Right cardiac atrium (tissue), 5 donors: ENCODE measurements around the gene FAM174B. TPM values are rescaled to one million over a fixed set of nuclear protein-coding genes. Genes with fewer than 3 reads are reported as not detected.

Source experiments
- ATAC-seq, 2 donors: fragments of 200-7000 bp; cut with Tn5 transposase; one replicate each; pipeline versions ENCODE4 v1.8.0 to v1.9.1; 2020; ENCODE audit warnings: moderate library complexity in 2 of 2, mild to moderate bottlenecking in 1 of 2
- DNase-seq, 3 donors: peaks; one replicate each; pipeline ENCODE4 v3.0.0-alpha.2; 2020
- H3K27ac ChIP-seq: one replicate; pipeline ENCODE4 v1.5.1; 2013; ENCODE audit warnings: mild to moderate bottlenecking, low read length, control low read depth, moderate library complexity
- H3K27me3 ChIP-seq: one replicate; pipeline ENCODE4 v1.6.1; 2013; ENCODE audit not compliant: control insufficient read depth, insufficient read depth
- H3K4me1 ChIP-seq: one replicate; pipeline ENCODE4 v1.6.1; 2013; ENCODE audit warnings: low read length; ENCODE audit not compliant: control insufficient read depth, insufficient read depth
- H3K4me3 ChIP-seq: one replicate; pipeline ENCODE4 v1.5.1; 2013; ENCODE audit warnings: low read length, control low read depth
- H3K9me3 ChIP-seq: one replicate; pipeline ENCODE4 v1.6.1; 2013; ENCODE audit warnings: low read length; ENCODE audit not compliant: control insufficient read depth
- WGBS: extraction: QIAGEN DNeasy Blood & Tissue Kit; methylation state at CpG from one replicate; pipeline ENCODE4 v1.1.7; 2013; 5-methylcytosine and 5-hydroxymethylcytosine counted together
- intact Hi-C, 4 donors: fragments of 100-400 bp; cut with DNase I; formaldehyde crosslinking; loops; one replicate each; pipeline versions ENCODE4 v1.11.0 to v1.14.0; 2022 to 2023
- polyA plus RNA-seq: library from polyadenylated mRNA; stranded (reverse); fragments of 200-250 nt; gene quantifications from one replicate; pipeline ENCODE4 v1.2.3, GENCODE V29; 2013
- total RNA-seq, 4 donors: library from RNA; stranded (reverse); fragmentation: NEBNext Ultra II Directional; extraction: Animal tissue kit (Norgen Biotek cat#: 25700); gene quantifications; one replicate each; pipeline ENCODE4 v1.2.1, GENCODE V29; 2021
- donor health status: healthy with polysubstance abuse.
- donor health status: DM: no; HTN: yes; CAD: no.
- donor health status: DM: no; HTN: no; CAD: no.
- donor health status: DM: no; HTN: yes; CAD: no; lungs with severe emphysema.
- donor health status: DM: yes; HTN: yes; CAD: no.

FAM174B gene
- total and polyA plus RNA-seq, 5 donors = 6.7 to 13.2 (median 9.5) TPM

GRCh38 chr15:92591275-92591674 lies 64.3 kb downstream of the FAM174B start:
- H3K9me3 ChIP-seq = no peaks in the 10 kb centered on the region
- no peak for ATAC-seq
- H3K4me1 ChIP-seq = no peaks in the 10 kb centered on the region
- 59% methylated on average over 5 of the region's 5 CpGs for WGBS
- intact Hi-C loops = no loop called here
- no peak overlapping the region for H3K27ac ChIP-seq
- DNase-seq = no peak
- peak overlapping the region; percentile 44 for H3K4me3 ChIP-seq
- no peaks in the 10 kb centered on the region for H3K27me3 ChIP-seq

GRCh38 chr15:92586966-92587365 lies 68.6 kb downstream of the FAM174B start:
- intact Hi-C loops = no loop called here
- ATAC-seq = no peak
- Histone ChIP-seq H3K4me3 (no peak overlapping the region), H3K9me3 (no peaks in the 10 kb centered on the region), H3K27me3 (no peaks in the 10 kb centered on the region), H3K27ac (no peak overlapping the region), H3K4me1 (no peaks in the 10 kb centered on the region)
- no peak for DNase-seq
- 87% methylated on average over 6 of the region's 6 CpGs for WGBS

DNA sequence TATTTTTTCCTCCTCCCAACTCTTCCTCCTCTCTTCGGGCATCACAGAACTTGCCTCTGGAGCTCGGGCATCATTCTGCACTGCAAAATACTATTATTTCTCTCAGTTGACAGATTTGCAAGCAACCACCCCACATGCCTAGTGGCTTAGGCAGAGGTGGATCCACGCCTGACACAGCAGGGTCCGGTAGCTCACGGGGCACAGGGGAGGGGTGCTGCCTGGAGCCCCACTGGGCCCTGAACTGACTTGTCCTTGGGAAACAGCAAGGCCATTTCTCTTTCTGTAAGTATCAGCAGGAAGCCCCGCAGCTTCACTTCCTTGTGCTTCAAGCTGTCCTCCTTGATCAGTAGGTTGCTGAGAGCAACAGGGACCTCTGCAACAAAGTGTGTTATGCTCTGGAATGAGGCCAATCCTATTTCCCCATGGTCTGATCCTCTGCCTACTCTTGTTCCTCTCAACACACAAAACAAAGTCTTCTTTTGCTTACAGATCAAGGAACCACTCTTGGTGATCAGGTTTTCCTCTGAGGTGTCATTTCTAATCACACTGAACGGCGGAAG lies 69.1 kb downstream of the FAM174B start:
- DNase-seq (no peak), ATAC-seq (no peak)
- intact Hi-C loops = no loop called here
- no peak overlapping the region for H3K4me3 ChIP-seq
- 80% methylated on average over 8 of the region's 8 CpGs for WGBS
- no peak overlapping the region for H3K27ac ChIP-seq
- H3K4me1 ChIP-seq = no peaks in the 10 kb centered on the region
- no peaks in the 10 kb centered on the region for H3K27me3 ChIP-seq
- H3K9me3 ChIP-seq = no peaks in the 10 kb centered on the region

GRCh38 chr15:92584105-92584504 lies 71.5 kb downstream of the FAM174B start:
- no peak overlapping the region for H3K27ac ChIP-seq
- no peak overlapping the region for H3K4me3 ChIP-seq
- H3K9me3 ChIP-seq = no peaks in the 10 kb centered on the region
- intact Hi-C loops = no loop called here
- 61% methylated on average over 4 of the region's 4 CpGs for WGBS
- ATAC-seq = no peak
- no peak for DNase-seq
- no peaks in the 10 kb centered on the region for H3K4me1 ChIP-seq
- H3K27me3 ChIP-seq = no peaks in the 10 kb centered on the region

GRCh38 chr15:92583096-92584034 lies 72.2 kb downstream of the FAM174B start:
- Histone ChIP-seq H3K4me3 (no peak overlapping the region), H3K27me3 (no peaks in the 10 kb centered on the region), H3K4me1 (no peaks in the 10 kb centered on the region), H3K27ac (no peak overlapping the region), H3K9me3 (no peaks in the 10 kb centered on the region)
- ATAC-seq (no peak), DNase-seq (no peak)
- 80% methylated on average over 19 of the region's 19 CpGs for WGBS
- intact Hi-C loops = no loop called here

GRCh38 chr15:92582206-92582605 lies 73.4 kb downstream of the FAM174B start:
- WGBS = 84% methylated on average over 6 of the region's 6 CpGs

GRCh38 chr15:92580933-92581445 lies 74.6 kb downstream of the FAM174B start:
- no peak overlapping the region for H3K4me3 ChIP-seq
- no peak for ATAC-seq
- no peaks in the 10 kb centered on the region for H3K4me1 ChIP-seq
- H3K27me3 ChIP-seq = no peaks in the 10 kb centered on the region
- 92% methylated on average over 7 of the region's 7 CpGs for WGBS
- no peaks in the 10 kb centered on the region for H3K9me3 ChIP-seq
- intact Hi-C loops = no loop called here
- no peak overlapping the region for H3K27ac ChIP-seq
- DNase-seq = no peak

More at GRCh38 chr15:92582206-92582605, 73.4 kb downstream of the FAM174B start:
- Histone ChIP-seq H3K4me3 (no peak overlapping the region), H3K4me1 (no peaks in the 10 kb centered on the region), H3K27me3 (no peaks in the 10 kb centered on the region), H3K9me3 (no peaks in the 10 kb centered on the region), H3K27ac (no peak overlapping the region)
- DNase-seq (no peak), ATAC-seq (no peak)
- intact Hi-C loops = no loop called here

GRCh38 chr15:92580521-92580920 lies 75.1 kb downstream of the FAM174B start:
- ATAC-seq (no peak), DNase-seq (no peak)
- H3K4me1 ChIP-seq = no peaks in the 10 kb centered on the region
- no peak overlapping the region for H3K27ac ChIP-seq
- intact Hi-C loops = no loop called here
- no peaks in the 10 kb centered on the region for H3K9me3 ChIP-seq
- H3K4me3 ChIP-seq = no peak overlapping the region
- WGBS = 93% methylated on average over 12 of the region's 12 CpGs
- no peaks in the 10 kb centered on the region for H3K27me3 ChIP-seq

- Histone ChIP-seq H3K4me3 (no peak overlapping the region), H3K9me3 (no peaks in the 10 kb centered on the region), H3K27me3 (no peaks in the 10 kb centered on the region), H3K4me1 (no peaks in the 10 kb centered on the region), H3K27ac (no peak overlapping the region)
- WGBS = 90% methylated on average over 15 of the region's 15 CpGs
- intact Hi-C loops = no loop called here
- DNase-seq (no peak), ATAC-seq (no peak)
These were observed 75.6 kb downstream of the FAM174B start for GRCh38 chr15:92579931-92580470.

GRCh38 chr15:92579486-92579885 lies 76.1 kb downstream of the FAM174B start:
- Histone ChIP-seq H3K27me3 (no peaks in the 10 kb centered on the region), H3K27ac (no peak overlapping the region), H3K4me1 (no peaks in the 10 kb centered on the region), H3K9me3 (no peaks in the 10 kb centered on the region), H3K4me3 (no peak overlapping the region)
- DNase-seq (no peak), ATAC-seq (no peak)
- 74% methylated on average over 9 of the region's 9 CpGs for WGBS
- intact Hi-C loops = no loop called here
